Smooth muscle cell (in vitro differentiated cells): ENCODE results near the gene ADRB1. TPM values are rescaled to one million over a fixed set of nuclear protein-coding genes. Genes with fewer than 3 reads are reported as not detected.

Experiments
- DNase-seq: peaks from one replicate; lab custom pipeline; 2025; ENCODE audit not compliant: unreplicated experiment; lab: John Stamatoyannopoulos, UW
- H2AFZ ChIP-seq: fragments of 200-600 bp; sonication (generic); 2 replicates; pipeline ENCODE4 v1.6.0; 2016; ENCODE audit warnings: antibody characterized with exemption, low read depth, mild to moderate bottlenecking
- H3F3A ChIP-seq: fragments of 200-600 bp; sonication (generic); 2 replicates; pipeline ENCODE4 v1.6.0; 2017; ENCODE audit warnings: antibody characterized with exemption, low read depth
- H3K27ac ChIP-seq: fragments of 200-600 bp; sonication (generic); 2 replicates; pipeline ENCODE4 v1.5.1; 2016; ENCODE audit warnings: low read depth, mild to moderate bottlenecking
- H3K27me3 ChIP-seq: fragments of 200-600 bp; sonication (generic); 2 replicates; pipeline ENCODE4 v1.6.1; 2016; ENCODE audit warnings: low read depth, mild to moderate bottlenecking
- H3K36me3 ChIP-seq: fragments of 200-600 bp; sonication (generic); 2 replicates; pipeline ENCODE4 v1.5.1; 2016; ENCODE audit warnings: low read depth
- H3K4me1 ChIP-seq: fragments of 200-600 bp; sonication (generic); 2 replicates; pipeline ENCODE4 v1.5.1; 2016; ENCODE audit warnings: low read depth
- H3K4me2 ChIP-seq: fragments of 200-600 bp; sonication (generic); 2 replicates; pipeline ENCODE4 v1.6.0; 2016; ENCODE audit warnings: mild to moderate bottlenecking
- H3K4me3 ChIP-seq: fragments of 200-600 bp; sonication (generic); 2 replicates; pipeline ENCODE4 v1.5.1; 2016; ENCODE audit warnings: mild to moderate bottlenecking
- H3K79me2 ChIP-seq: fragments of 200-600 bp; sonication (generic); 2 replicates; pipeline ENCODE4 v1.6.0; 2016; ENCODE audit warnings: low read depth, mild to moderate bottlenecking
- H3K9ac ChIP-seq: fragments of 200-600 bp; sonication (generic); 2 replicates; pipeline ENCODE4 v1.6.0; 2016; ENCODE audit warnings: low read depth
- H3K9me3 ChIP-seq: fragments of 200-600 bp; sonication (generic); replicated peaks from 2 replicates; pipeline ENCODE4 v1.5.1; 2016; ENCODE audit warnings: low read depth
- H4K20me1 ChIP-seq: fragments of 200-600 bp; sonication (generic); 2 replicates; pipeline ENCODE4 v1.6.0; 2016; ENCODE audit warnings: low read depth
- WGBS: methylation state at CpG from one replicate; pipeline ENCODE4 v1.1.7; 2016; ENCODE audit warnings: low lambda C conversion rate; 5-methylcytosine and 5-hydroxymethylcytosine counted together
- polyA plus RNA-seq: library from polyadenylated mRNA; unstranded; fragments of >200 nt; fragmentation: Nextera tagmentation; extraction: Ambion mirVana; gene quantifications from 2 replicates; pipeline ENCODE4 v1.2.1, GENCODE V29; 2016
- total RNA-seq: library from RNA; depleted of rRNA; stranded (reverse); fragments of >200 nt; gene quantifications from 2 replicates; pipeline ENCODE4 v1.2.3, GENCODE V29; 2014
- TF ChIP-seq, protein P1 (sequence below): fragments of 200-600 bp; sonication (generic); IDR thresholded peaks from 2 replicates; pipeline ENCODE4 v1.5.1; 2017; ENCODE audit warnings: borderline replicate concordance, mild to moderate bottlenecking, antibody characterized with exemption; ENCODE audit not compliant: insufficient read depth, poor library complexity, severe bottlenecking

ADRB1 gene
- total and polyA plus RNA-seq, 2 experiments from 2014 or later: not detected

DNA sequence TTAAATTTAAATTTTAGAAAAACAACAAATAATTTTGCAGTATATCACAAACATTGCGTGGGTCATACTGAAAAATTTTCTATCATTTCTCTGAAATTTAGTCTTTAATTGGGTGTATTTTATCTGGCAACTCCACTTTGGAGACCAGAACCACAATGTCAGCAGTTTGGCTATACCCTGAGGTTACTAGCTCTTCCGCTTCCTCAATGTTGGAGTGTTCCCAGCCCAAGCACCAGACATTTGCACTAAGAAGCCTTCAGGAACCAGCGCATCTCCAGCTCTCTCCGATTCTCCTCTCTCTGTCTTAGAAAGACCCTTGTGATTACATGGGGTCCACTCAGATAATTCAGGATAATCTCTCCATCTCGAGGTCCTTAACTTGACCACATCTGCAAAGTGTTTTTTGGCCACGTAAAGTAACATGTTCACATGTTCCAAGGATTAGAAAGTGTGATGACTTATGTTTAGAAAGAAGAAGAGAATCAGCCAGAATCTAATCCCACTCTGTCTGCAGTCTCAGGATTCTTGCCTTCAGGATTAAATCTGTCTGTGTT, 43.1 kb upstream of the ADRB1 start:
- no peak overlapping the region for H3K9ac ChIP-seq
- H4K20me1 ChIP-seq: no peaks in the 10 kb centered on the region
- H3K4me2 ChIP-seq: no peak overlapping the region
- TF ChIP-seq, protein P1, sequence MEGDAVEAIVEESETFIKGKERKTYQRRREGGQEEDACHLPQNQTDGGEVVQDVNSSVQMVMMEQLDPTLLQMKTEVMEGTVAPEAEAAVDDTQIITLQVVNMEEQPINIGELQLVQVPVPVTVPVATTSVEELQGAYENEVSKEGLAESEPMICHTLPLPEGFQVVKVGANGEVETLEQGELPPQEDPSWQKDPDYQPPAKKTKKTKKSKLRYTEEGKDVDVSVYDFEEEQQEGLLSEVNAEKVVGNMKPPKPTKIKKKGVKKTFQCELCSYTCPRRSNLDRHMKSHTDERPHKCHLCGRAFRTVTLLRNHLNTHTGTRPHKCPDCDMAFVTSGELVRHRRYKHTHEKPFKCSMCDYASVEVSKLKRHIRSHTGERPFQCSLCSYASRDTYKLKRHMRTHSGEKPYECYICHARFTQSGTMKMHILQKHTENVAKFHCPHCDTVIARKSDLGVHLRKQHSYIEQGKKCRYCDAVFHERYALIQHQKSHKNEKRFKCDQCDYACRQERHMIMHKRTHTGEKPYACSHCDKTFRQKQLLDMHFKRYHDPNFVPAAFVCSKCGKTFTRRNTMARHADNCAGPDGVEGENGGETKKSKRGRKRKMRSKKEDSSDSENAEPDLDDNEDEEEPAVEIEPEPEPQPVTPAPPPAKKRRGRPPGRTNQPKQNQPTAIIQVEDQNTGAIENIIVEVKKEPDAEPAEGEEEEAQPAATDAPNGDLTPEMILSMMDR: no peak
- no peak overlapping the region for H3K27ac ChIP-seq
- H3K27me3 ChIP-seq: peaks cover 77% of the 10 kb centered on the region
- no peak overlapping the region for H3K4me3 ChIP-seq
- no peak overlapping the region for H2AFZ ChIP-seq
- WGBS: 60% methylated on average over 6 of the region's 6 CpGs
- no peaks in the 10 kb centered on the region for H3K79me2 ChIP-seq
- DNase-seq: no peak
- H3F3A ChIP-seq: peaks cover 4% of the 10 kb centered on the region
- H3K4me1 ChIP-seq: no peaks in the 10 kb centered on the region
- H3K9me3 ChIP-seq: no peaks in the 10 kb centered on the region
- no peaks in the 10 kb centered on the region for H3K36me3 ChIP-seq

GRCh38 chr10:114002422-114002821, 41.2 kb upstream of the ADRB1 start:
- Histone ChIP-seq H3K27me3 (peaks cover 64% of the 10 kb centered on the region), H4K20me1 (no peaks in the 10 kb centered on the region), H3K79me2 (no peaks in the 10 kb centered on the region), H3K9me3 (no peaks in the 10 kb centered on the region), H3K4me2 (no peak overlapping the region), H3K4me3 (no peak overlapping the region), H3K27ac (no peak overlapping the region), H3K4me1 (no peaks in the 10 kb centered on the region), H2AFZ (no peak overlapping the region), H3F3A (peaks cover 4% of the 10 kb centered on the region), H3K9ac (no peak overlapping the region), H3K36me3 (no peaks in the 10 kb centered on the region)
- no peak for DNase-seq
- TF ChIP-seq, protein P1: no peak
- 75% methylated on average over 7 of the region's 7 CpGs for WGBS

- Histone ChIP-seq H3K9me3 (no peaks in the 10 kb centered on the region), H3K4me3 (no peak overlapping the region), H4K20me1 (no peaks in the 10 kb centered on the region), H3K9ac (no peak overlapping the region), H3K4me1 (no peaks in the 10 kb centered on the region), H3F3A (peaks cover 4% of the 10 kb centered on the region), H3K79me2 (no peaks in the 10 kb centered on the region), H3K4me2 (no peak overlapping the region), H3K27me3 (peaks cover 65% of the 10 kb centered on the region), H2AFZ (no peak overlapping the region), H3K27ac (no peak overlapping the region), H3K36me3 (no peaks in the 10 kb centered on the region)
- TF ChIP-seq, protein P1: no peak
- WGBS: 82% methylated on average over 9 of the region's 9 CpGs
- DNase-seq: no peak
These were observed 40.3 kb upstream of the ADRB1 start for GRCh38 chr10:114003161-114003941.
